CD4-positive, alpha-beta T cell (primary cell): Measurements from ENCODE around the gene RBMS1. TPM values are rescaled to one million over a fixed set of nuclear protein-coding genes. Genes with fewer than 3 reads are reported as not detected.

ENCODE experiments used
- ATAC-seq: fragments of 200-7000 bp; cut with Tn5 transposase; one replicate; pipeline ENCODE4 v1.10.0; 2022; ENCODE audit warnings: mild to moderate bottlenecking; ENCODE audit not compliant: poor library complexity
- CTCF ChIA-PET: fragments of 350-600 bp; sonication (Branson Sonifier 250); formaldehyde crosslinking; loops from one replicate; lab custom pipeline; 2021; ENCODE audit warnings: antibody characterized with exemption, inconsistent platforms; lab: Charles Lee
- POLR2A ChIA-PET: fragments of 350-600 bp; sonication (Branson Sonifier 250); formaldehyde crosslinking; loops from one replicate; lab custom pipeline; 2021; ENCODE audit warnings: antibody characterized with exemption, inconsistent platforms; lab: Charles Lee
- DNase-seq, 14 experiments: peaks; one replicate each; pipeline ENCODE4 v3.0.0-alpha.2; 2013 to 2020; ENCODE audit warnings: mixed read lengths in 2 of 14
- H3K27ac ChIP-seq, 2 donors: one replicate each; pipeline versions ENCODE4 v1.5.1 to v1.7.0; 2013; ENCODE audit warnings: low read length in 2 of 2, low read depth in 1 of 2, mild to moderate bottlenecking in 1 of 2
- H3K27me3 ChIP-seq, 2 experiments: 1 replicate in 1 of 2; 2 replicates in 1 of 2; pipeline versions ENCODE4 v1.6.1 to v1.7.0; 2013; ENCODE audit warnings: low read length in 2 of 2, control low read depth in 1 of 2, mild to moderate bottlenecking in 1 of 2, moderate library complexity in 1 of 2; ENCODE audit not compliant: insufficient read depth in 2 of 2, control insufficient read depth in 1 of 2
- H3K36me3 ChIP-seq: one replicate; pipeline ENCODE4 v1.6.1; 2013; ENCODE audit warnings: low read length, control low read depth; ENCODE audit not compliant: insufficient read depth
- H3K4me1 ChIP-seq: one replicate; pipeline ENCODE4 v1.6.1; 2013; ENCODE audit warnings: low read length, control low read depth; ENCODE audit not compliant: insufficient read depth
- H3K4me3 ChIP-seq: one replicate; pipeline ENCODE4 v1.5.1; 2013; ENCODE audit warnings: mild to moderate bottlenecking, low read length, moderate library complexity
- H3K9me3 ChIP-seq, 2 experiments: 1 replicate in 1 of 2; 2 replicates in 1 of 2; pipeline versions ENCODE4 v1.6.1 to v1.7.0; 2013; ENCODE audit warnings: low read length in 2 of 2, mild to moderate bottlenecking in 2 of 2, control low read depth in 1 of 2, moderate library complexity in 1 of 2; ENCODE audit not compliant: control insufficient read depth in 1 of 2, insufficient read depth in 1 of 2
- H3K27ac Mint-ChIP-seq: one replicate; pipeline ENCODE4 v1.8.0; 2020; ENCODE audit warnings: mixed read lengths
- H3K27me3 Mint-ChIP-seq: one replicate; pipeline ENCODE4 v1.8.0; 2021; ENCODE audit warnings: mixed read lengths
- H3K36me3 Mint-ChIP-seq: one replicate; pipeline ENCODE4 v1.8.0; 2021; ENCODE audit warnings: low read depth, mixed read lengths
- H3K4me1 Mint-ChIP-seq: one replicate; pipeline ENCODE4 v1.8.0; 2021; ENCODE audit warnings: low read depth, mixed read lengths
- H3K4me3 Mint-ChIP-seq: one replicate; pipeline ENCODE4 v1.8.0; 2020; ENCODE audit warnings: mild to moderate bottlenecking, mixed read lengths
- H3K9me3 Mint-ChIP-seq: one replicate; pipeline ENCODE4 v1.8.0; 2020; ENCODE audit warnings: mixed read lengths
- intact Hi-C, 2 experiments: fragments of 100-400 bp; cut with DNase I in 1 of 2; cut with micrococcal nuclease in 1 of 2; formaldehyde crosslinking; loops; one replicate each; pipeline versions ENCODE4 v1.15.1 to v1.9.0; 2023 to 2025; cut with DNase I, micrococcal nuclease
- total RNA-seq, 174 experiments: library from RNA in 2 of 174; stranded (reverse) in 2 of 174; gene quantifications; one replicate each; pipeline ENCODE4 v1.2.3 and lab custom pipeline; 2021 to 2026
- TF ChIP-seq, protein P1 (sequence below): fragments of 200-600 bp; IDR thresholded peaks from one replicate; pipeline ENCODE4 v1.8.0; 2022; ENCODE audit warnings: antibody characterized with exemption, mild to moderate bottlenecking

Gene RBMS1
- total RNA-seq, 2 experiments from 2014 or later = 88.6 to 90.3 TPM

DNA sequence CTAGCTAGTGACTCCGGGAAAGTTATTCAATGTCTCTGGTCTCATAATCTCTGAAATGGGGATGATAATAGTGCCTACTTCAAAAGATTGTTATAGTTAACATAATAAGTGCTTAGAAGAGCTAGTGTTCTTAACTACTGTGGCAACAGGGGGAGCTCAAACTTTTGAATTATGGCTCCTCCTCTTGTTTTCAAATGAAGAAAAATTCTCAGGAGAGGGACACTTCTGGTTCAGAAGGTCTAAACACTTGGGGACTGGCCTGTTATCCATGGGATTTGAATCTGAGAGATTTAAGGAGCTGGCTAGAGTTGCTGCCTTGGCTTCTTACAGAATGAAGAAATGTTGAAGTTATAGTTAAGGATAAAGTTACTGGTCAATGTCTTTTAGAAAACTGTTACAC lies 201.4 kb downstream of the RBMS1 start:
- ChIA-PET POLR2A (interaction anchor here (0.9 kb wide), 1 partner anchor 23 kb away, joined by 3 read pairs; no protein-coding TSS in a partner anchor), CTCF (interaction anchor here (1.0 kb wide), 1 partner anchor 28 kb away, joined by 3 read pairs; no protein-coding TSS in a partner anchor)
- H3K9me3 ChIP-seq = no peaks in the 10 kb centered on the region
- Mint-ChIP-seq H3K9me3 (no peaks in the 10 kb centered on the region), H3K27me3 (no peaks in the 10 kb centered on the region), H3K36me3 (peaks cover 89% of the 10 kb centered on the region), H3K4me1 (peaks cover 50% of the 10 kb centered on the region), H3K27ac (peak overlapping the region; percentile 38), H3K4me3 (no peak overlapping the region)
- H3K36me3 ChIP-seq = peaks cover 76% of the 10 kb centered on the region
- intact Hi-C loops = no loop called here
- TF ChIP-seq, protein P1, sequence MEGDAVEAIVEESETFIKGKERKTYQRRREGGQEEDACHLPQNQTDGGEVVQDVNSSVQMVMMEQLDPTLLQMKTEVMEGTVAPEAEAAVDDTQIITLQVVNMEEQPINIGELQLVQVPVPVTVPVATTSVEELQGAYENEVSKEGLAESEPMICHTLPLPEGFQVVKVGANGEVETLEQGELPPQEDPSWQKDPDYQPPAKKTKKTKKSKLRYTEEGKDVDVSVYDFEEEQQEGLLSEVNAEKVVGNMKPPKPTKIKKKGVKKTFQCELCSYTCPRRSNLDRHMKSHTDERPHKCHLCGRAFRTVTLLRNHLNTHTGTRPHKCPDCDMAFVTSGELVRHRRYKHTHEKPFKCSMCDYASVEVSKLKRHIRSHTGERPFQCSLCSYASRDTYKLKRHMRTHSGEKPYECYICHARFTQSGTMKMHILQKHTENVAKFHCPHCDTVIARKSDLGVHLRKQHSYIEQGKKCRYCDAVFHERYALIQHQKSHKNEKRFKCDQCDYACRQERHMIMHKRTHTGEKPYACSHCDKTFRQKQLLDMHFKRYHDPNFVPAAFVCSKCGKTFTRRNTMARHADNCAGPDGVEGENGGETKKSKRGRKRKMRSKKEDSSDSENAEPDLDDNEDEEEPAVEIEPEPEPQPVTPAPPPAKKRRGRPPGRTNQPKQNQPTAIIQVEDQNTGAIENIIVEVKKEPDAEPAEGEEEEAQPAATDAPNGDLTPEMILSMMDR = no peak
- ATAC-seq (no peak), DNase-seq (no peak)
- no peaks in the 10 kb centered on the region for H3K27me3 ChIP-seq
- no peak overlapping the region for H3K27ac ChIP-seq
- H3K4me1 ChIP-seq = peaks cover 11% of the 10 kb centered on the region
- no peak overlapping the region for H3K4me3 ChIP-seq

DNA sequence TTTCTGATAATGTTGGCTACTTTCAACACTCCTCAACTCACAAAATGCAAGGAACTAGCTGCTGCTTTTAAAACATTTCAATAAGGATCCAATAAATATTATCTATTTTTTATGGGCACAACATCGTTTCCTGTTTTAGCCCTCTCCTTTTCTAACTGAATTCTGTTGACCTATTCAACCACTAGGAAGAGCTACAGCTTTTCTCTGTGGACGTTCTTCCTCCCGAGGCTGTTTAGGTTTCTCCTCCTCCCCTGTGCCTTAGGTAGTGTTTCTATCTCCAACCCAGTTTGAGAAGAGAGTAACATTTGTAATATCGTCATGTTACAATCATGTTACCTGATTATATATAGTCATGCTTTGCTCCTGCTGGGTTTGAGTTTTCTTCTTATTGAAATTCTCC lies 202.2 kb downstream of the RBMS1 start:
- TF ChIP-seq, protein P1 = no peak
- no peak overlapping the region for H3K4me3 Mint-ChIP-seq
- Histone ChIP-seq H3K27ac (no peak overlapping the region), H3K4me3 (no peak overlapping the region), H3K9me3 (no peaks in the 10 kb centered on the region), H3K4me1 (peaks cover 3% of the 10 kb centered on the region), H3K27me3 (no peaks in the 10 kb centered on the region), H3K36me3 (peaks cover 78% of the 10 kb centered on the region)
- peak overlapping the region; percentile 38 for H3K27ac Mint-ChIP-seq
- H3K9me3 Mint-ChIP-seq = no peaks in the 10 kb centered on the region
- H3K4me1 Mint-ChIP-seq = peaks cover 42% of the 10 kb centered on the region
- intact Hi-C loops = no loop called here
- ChIA-PET POLR2A (no interaction called here), CTCF (no interaction called here)
- no peak for DNase-seq
- ATAC-seq = no peak
- H3K27me3 Mint-ChIP-seq = no peaks in the 10 kb centered on the region
- peaks cover 89% of the 10 kb centered on the region for H3K36me3 Mint-ChIP-seq

DNA sequence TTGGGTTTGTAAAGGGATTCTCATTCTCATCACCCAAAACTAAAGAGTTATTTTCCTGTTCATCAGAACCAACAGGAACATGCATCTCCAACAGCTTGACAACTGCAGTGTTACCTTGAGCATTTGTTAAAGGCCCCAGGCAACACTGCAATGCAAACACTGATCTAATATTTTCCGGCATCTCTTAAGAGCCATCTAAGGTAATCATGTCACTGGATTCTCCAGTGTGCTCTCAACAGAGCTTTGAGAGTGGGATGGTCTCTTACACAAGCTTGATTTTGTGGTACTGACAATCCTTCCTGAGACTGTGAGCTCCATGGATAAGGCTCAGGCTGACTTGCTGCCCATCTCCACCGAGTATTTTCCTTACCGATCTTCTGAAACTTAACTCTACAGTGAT lies 203.0 kb downstream of the RBMS1 start:
- ATAC-seq = no peak
- Mint-ChIP-seq H3K9me3 (no peaks in the 10 kb centered on the region), H3K27ac (peak overlapping the region; percentile 38), H3K36me3 (peaks cover 82% of the 10 kb centered on the region), H3K4me1 (peaks cover 34% of the 10 kb centered on the region), H3K4me3 (no peak overlapping the region), H3K27me3 (no peaks in the 10 kb centered on the region)
- ChIA-PET CTCF (interaction anchor here (0.9 to 1.0 kb wide), 2 partner anchors 30 to 703 kb away, joined by 3 read pairs; no protein-coding TSS in a partner anchor), POLR2A (interaction anchor here (2.4 kb wide), 1 partner anchor 21 kb away, joined by 7 read pairs; no protein-coding TSS in a partner anchor)
- H3K27ac ChIP-seq = no peak overlapping the region
- no peaks in the 10 kb centered on the region for H3K27me3 ChIP-seq
- no peaks in the 10 kb centered on the region for H3K4me1 ChIP-seq
- TF ChIP-seq, protein P1 = no peak
- H3K36me3 ChIP-seq = peaks cover 80% of the 10 kb centered on the region
- intact Hi-C loops = no loop called here
- no peaks in the 10 kb centered on the region for H3K9me3 ChIP-seq
- H3K4me3 ChIP-seq = no peak overlapping the region
- no peak for DNase-seq
